Stimulated activated naive CD4-positive, alpha-beta T cell (primary cell): ENCODE measurements around the gene KRT31.
"Not testable (repeated sequence)": the region's sequence is repeated elsewhere in the genome, so short reads cannot be mapped to it uniquely, and the experiment has no call there.

ENCODE experiments used
- DNase-seq, 6 experiments: peaks; one replicate each; lab custom pipeline; 2025; lab: John Stamatoyannopoulos, UW

The KRT31 gene

GRCh38 chr17:41396996-41397660 is at the start of gene KRT31:
KRT31 (minus strand) TSS chr17:41397608; CDS start chr17:41397539, 69 bp downstream.
- DNase-seq = no peak

GRCh38 chr17:41446806-41447205 is 49.4 kb upstream of the KRT31 start:
- no peak for DNase-seq

- no peak for DNase-seq
Observed at GRCh38 chr17:41444640-41445039, 47.2 kb upstream of the KRT31 start.

GRCh38 chr17:41444186-41444585 is 46.8 kb upstream of the KRT31 start:
- DNase-seq = no peak

GRCh38 chr17:41442739-41443138 is 45.3 kb upstream of the KRT31 start:
- DNase-seq = no peak

GRCh38 chr17:41440531-41441033 is 43.2 kb upstream of the KRT31 start, which contains the start of gene KRT38:
KRT38 (minus strand) TSS chr17:41440983; CDS start chr17:41440921, 62 bp downstream.
- DNase-seq = no peak

GRCh38 chr17:41439375-41439774 is 42.0 kb upstream of the KRT31 start:
- DNase-seq = no peak

GRCh38 chr17:41437769-41438168 is 40.4 kb upstream of the KRT31 start:
- DNase-seq = no peak

- no peak for DNase-seq
Observed at GRCh38 chr17:41437254-41437653, 39.8 kb upstream of the KRT31 start.

GRCh38 chr17:41434415-41434814 is 37.0 kb upstream of the KRT31 start:
- no peak for DNase-seq

- no peak for DNase-seq
Observed at GRCh38 chr17:41434005-41434404, 36.6 kb upstream of the KRT31 start.

- DNase-seq = no peak
Observed at GRCh38 chr17:41433586-41433985, 36.2 kb upstream of the KRT31 start.

- DNase-seq = not testable (repeated sequence)
Observed at GRCh38 chr17:41430376-41430775, 33.0 kb upstream of the KRT31 start.

- no peak for DNase-seq
Observed at GRCh38 chr17:41429667-41430066, 32.3 kb upstream of the KRT31 start.

- no peak for DNase-seq
Observed at GRCh38 chr17:41428591-41429291, 31.3 kb upstream of the KRT31 start.

- no peak for DNase-seq
Observed at GRCh38 chr17:41424111-41424635, 26.8 kb upstream of the KRT31 start, which contains the start of gene KRT37. KRT37 (minus strand) TSS chr17:41424585; CDS start chr17:41424523, 62 bp downstream.

- DNase-seq = not testable (repeated sequence)
Observed at GRCh38 chr17:41422586-41422985, 25.2 kb upstream of the KRT31 start.

- DNase-seq = no peak
Observed at GRCh38 chr17:41421617-41422016, 24.2 kb upstream of the KRT31 start.

- no peak for DNase-seq
Observed at GRCh38 chr17:41421116-41421515, 23.7 kb upstream of the KRT31 start.

- DNase-seq = no peak
Observed at GRCh38 chr17:41420134-41420533, 22.7 kb upstream of the KRT31 start.

- DNase-seq = no peak
Observed at GRCh38 chr17:41419716-41420115, 22.3 kb upstream of the KRT31 start.

- DNase-seq = no peak
Observed at GRCh38 chr17:41418116-41418860, 20.9 kb upstream of the KRT31 start.
